Astrocyte (in vitro differentiated cells and primary cell): ENCODE measurements around the gene NDUFA8.

ENCODE experiments used
- CTCF ChIP-seq: IDR thresholded peaks from 2 replicates; pipeline ENCODE4 v1.5.1; 2011; ENCODE audit warnings: low read depth, mild to moderate bottlenecking, inconsistent platforms, low read length, moderate library complexity; ENCODE audit not compliant: insufficient read depth
- EZH2 ChIP-seq: IDR thresholded peaks from 2 replicates; pipeline ENCODE4 v1.6.1; 2012; ENCODE audit warnings: mild to moderate bottlenecking, low read length, inconsistent platforms; ENCODE audit not compliant: insufficient read depth

- TF ChIP-seq CTCF (no peak), EZH2 (no peak)
These were observed 39.9 kb downstream of the NDUFA8 start for GRCh38 chr9:122119721-122120120.
